Smooth muscle cell of the pulmonary artery (primary cell): Measurements from ENCODE around the gene FHL1. TPM values are rescaled to one million over a fixed set of nuclear protein-coding genes. Genes with fewer than 3 reads are reported as not detected.

Experiments used
- total RNA-seq: library from RNA; depleted of rRNA; stranded (reverse); fragments of >200 nt; gene quantifications from 2 replicates; pipeline ENCODE4 v1.2.3, GENCODE V29; 2014

Gene FHL1
- 114 and 268 TPM in 2 replicates for total RNA-seq

DNA sequence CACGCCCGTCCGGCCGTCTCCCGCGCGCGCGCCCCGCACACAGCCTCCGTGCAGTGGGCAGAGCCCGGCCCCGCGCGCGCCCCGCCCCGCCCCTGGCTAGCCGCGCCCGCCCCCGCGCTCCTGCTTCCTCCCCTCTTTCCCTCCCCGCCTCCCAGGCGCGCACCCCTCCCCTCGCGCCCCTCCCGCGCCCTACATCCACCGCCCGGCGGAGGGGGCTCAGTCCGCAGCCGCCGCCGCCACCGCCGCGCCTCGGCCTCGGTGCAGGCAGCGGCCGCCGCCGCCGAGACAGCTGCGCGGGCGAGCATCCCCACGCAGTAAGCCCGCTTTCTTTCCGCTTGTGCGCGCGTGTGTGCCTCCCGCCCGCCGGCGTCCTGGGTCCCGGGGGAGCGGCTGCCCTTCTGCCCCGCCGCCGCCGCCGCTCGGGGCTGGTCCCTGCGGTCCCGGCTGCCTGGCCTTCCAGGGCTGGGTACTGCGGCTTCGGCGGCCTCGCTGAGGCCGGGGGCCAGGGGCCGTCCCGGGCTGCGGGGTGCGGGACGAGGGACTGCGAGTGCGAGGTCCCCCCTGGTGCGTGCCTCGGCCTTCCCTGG is at the start of gene FHL1:
TSS of gene FHL1 (plus strand) at position 219 of the 587 bp plus-strand sequence.

DNA sequence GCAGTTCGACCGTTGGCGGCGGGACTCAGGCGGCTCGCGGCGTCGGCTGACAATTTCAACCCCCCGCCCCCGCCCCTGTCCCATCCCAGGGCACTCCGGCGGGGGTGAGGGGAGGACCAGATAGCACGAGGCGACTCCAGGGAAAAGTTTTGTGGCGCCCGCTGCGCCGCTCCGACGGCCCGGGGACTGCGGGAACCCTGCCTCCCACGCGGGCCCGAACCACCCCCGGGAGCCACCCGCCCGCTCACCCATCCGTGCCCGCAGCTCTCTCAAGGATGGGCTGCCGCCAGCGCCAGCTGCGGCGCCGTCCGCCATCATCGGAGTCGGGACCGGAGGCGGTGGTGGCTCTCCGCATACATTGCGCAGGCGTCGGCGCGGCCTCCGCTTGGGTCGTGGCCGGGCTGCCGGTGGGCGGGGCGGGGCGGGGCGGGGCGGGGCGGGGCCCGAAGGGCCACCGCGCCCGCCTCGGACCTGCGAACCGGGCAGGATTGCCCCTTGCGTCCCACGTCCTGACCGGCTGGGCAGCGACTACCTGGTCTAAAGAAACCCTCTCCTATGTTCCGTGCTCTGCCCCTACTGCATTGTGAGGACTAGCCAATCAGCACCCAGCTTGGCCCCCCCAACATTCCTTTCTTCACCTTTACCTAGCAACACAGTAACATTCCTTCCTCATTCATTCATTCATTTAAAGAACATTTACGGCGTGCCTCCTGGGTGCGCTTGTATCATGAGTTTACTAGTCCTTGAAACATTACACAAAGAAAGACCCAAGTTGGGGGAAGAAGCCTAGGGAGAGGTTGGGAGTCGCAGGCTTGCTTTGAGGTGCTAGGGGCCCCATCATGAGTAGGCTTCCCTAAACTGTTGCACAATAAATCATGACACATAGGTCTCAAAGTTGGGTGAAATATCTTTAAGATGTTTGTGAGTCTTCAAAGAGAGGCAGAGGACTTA is 104.0 kb downstream of the FHL1 start, which contains the start of gene MAP7D3:
TSS of gene MAP7D3 (minus strand) at position 360 of the 951 bp plus-strand sequence. CDS start at position 318, 42 bp downstream.

Other genes with a start within 250 kb of the FHL1 start
- gene MMGT1, start 173.5 kb upstream of the FHL1 start, total RNA-seq: 14.6 and 19.9 TPM in 2 replicates
- 22.8 and 26.6 TPM in 2 replicates for gene SLC9A6, start 162.1 kb upstream of the FHL1 start, total RNA-seq
- gene MAP7D3, start 103.9 kb downstream of the FHL1 start, total RNA-seq: 11.8 and 14.9 TPM in 2 replicates
- gene ADGRG4, start 153.4 kb downstream of the FHL1 start, total RNA-seq: under 0.01 TPM in 1 of 2 replicates, not detected in the other